GM19468 (cell line): ENCODE data around the gene ASS1.

Source experiments
- ATAC-seq: cut with Tn5 transposase; IDR thresholded peaks from one replicate; pipeline ENCODE4 v1.9.1; 2021; ENCODE audit warnings: mild to moderate bottlenecking, moderate library complexity, moderate number of reproducible peaks; ENCODE audit not compliant: unreplicated experiment; ENCODE audit errors: extremely low read depth

ASS1 gene

DNA sequence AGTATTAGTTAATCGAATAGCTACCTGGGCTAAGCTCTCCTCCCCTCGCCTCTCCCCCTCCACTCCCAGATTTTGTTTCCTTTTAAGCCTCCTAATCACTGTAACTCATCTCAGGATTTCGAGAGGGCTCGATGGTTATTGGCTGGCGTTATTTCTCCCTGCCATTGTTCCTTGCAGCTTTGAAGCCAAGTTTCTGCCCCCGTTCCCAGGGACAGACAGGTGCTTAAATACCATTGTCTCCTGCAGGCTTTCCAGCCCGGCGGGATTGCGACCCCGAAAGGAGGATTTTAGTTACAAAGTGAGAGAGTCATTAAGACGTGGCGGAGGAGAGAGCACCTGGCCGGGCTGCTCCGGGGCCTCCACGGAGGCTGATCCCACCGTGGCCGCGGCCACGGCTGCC is 46.2 kb downstream of the ASS1 start:
- ATAC-seq, result no peak

DNA sequence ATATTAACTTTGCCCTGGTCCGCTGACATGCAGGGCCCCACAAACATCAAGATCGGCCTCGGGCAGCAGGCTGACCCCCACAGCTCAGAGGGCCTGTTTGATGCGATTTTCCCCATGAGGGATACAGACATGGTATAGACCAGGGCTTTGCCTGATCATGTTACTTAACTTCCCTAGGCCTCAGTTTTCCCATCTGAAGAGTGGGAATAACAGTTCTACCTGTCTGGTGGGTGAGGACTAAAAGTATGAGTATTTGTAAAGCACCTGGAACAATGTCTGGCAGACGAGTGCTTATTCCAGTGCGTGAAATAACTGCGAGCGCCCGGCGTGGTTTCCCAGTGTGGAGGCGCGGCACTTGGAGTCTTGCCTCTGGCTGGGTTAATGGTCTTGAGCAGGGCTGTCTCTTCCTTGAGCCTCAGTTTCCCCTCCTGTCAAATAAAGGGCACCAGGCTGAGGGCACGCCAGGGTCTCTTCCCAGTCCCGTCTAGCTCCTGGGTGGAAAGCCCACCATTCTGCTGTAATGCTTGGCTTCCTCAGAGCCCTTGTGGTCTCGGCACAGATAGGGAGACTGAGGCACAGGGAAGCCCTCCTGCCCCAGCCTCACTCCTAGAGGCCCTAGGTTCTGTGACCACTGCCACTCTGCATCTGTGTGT is 47.2 kb downstream of the ASS1 start:
- no peak for ATAC-seq

DNA sequence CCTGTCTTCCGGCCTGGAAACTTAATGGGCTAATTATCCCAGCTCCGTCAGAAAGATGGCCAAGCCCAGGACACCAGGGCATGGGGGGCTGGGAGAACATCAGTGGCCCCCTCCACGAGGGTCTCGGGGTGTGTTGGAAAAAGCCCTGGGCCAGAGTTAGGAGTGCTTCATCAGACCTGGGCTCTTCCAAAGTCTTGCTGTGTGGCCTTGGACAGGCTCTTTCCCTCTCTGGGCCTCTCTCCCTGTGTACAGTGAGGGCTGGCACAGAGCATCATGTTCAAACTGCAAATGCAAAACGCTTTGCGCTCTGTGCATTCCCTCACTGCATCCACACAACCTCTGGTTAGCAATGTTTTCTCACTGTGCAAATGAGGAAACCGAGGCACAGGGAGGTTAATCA is 48.3 kb downstream of the ASS1 start:
- no peak for ATAC-seq

DNA sequence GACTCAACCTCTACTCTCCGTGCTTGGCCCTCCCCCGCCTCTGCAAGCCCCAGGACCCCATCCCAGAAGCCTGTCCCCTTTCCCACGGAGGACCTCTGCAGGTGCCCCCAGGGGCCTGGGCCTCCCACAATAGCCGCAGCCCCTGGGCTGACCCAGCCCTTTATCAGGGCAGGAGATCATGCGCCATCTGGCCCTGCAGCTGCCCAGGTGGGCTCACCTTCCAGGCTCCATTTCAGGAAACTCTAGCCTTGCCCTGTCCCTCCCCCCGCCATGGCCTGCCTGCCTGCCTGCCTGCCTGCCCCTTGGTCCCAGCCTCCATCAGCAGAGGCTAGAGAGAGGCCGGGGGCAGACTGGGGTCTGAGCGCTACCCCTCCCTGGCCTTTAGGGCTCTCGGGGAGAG is 48.7 kb downstream of the ASS1 start:
- ATAC-seq, result no peak

DNA sequence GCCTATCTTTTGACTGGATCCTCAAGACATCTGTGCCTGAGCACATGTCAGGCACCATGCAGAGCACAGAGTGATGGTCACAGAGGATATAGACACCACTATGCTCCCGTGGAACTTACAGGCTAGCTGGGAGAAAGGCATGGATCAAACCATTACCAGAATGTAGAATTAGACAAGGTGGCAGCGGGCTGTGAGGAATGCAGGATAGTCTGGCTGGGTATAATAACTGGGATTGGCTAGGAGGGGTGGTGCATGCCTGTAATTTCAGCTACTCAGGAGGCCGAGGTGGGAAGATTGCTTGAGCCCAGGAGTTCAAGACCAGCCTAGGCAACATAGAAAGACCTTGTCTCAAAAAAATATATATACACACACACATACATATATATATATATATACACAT is 50.3 kb downstream of the ASS1 start:
- ATAC-seq, result no peak

DNA sequence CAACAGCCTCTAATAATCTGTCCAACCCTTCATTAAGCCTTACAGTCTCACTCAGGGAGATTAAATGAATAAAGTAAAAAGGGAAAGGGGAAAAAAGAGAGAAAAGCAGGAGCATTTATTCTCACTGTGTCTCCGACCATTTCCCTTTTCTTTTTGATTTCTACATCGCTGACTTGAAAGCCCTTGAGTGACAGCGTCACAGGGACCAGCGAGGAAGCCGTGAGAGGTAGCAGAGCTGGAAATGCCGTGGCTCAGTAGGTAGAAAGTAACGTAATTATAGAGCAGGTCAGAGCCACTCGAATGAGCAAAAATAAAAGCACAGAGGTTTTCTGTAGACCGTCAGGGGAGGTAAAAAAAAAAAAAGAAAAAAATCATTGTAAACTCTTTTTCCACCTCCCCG is 52.4 kb downstream of the ASS1 start:
- no peak for ATAC-seq

DNA sequence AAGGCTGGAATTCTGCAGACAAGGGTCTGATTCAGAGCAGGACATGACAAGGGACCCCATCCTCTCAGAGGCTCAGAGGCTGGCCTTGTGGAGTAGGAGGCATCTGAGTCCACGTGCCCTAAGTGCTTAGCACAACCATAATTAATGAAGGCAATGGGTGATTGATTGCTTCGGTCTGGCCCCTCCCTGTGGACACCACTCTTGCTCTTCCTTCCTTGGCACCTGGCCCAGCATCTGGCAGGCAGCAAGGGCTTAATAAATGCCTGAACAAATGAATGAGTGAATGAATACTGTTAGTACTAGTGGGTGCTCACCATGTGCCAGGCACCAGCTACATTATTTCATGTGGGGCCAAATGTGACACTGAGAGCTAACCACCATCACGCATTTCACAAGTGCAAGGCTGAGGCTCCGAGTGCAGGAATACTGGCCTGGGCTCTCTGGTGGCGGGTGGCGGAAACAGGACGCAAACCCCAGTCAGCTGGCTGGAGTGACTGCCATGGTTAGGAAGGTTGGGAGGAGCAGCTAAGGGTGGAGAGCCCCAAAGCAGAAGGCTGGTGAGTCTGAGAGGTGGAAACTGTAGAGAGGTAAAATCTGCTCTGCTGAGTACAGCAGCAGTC is 53.6 kb downstream of the ASS1 start:
- ATAC-seq, result no peak

DNA sequence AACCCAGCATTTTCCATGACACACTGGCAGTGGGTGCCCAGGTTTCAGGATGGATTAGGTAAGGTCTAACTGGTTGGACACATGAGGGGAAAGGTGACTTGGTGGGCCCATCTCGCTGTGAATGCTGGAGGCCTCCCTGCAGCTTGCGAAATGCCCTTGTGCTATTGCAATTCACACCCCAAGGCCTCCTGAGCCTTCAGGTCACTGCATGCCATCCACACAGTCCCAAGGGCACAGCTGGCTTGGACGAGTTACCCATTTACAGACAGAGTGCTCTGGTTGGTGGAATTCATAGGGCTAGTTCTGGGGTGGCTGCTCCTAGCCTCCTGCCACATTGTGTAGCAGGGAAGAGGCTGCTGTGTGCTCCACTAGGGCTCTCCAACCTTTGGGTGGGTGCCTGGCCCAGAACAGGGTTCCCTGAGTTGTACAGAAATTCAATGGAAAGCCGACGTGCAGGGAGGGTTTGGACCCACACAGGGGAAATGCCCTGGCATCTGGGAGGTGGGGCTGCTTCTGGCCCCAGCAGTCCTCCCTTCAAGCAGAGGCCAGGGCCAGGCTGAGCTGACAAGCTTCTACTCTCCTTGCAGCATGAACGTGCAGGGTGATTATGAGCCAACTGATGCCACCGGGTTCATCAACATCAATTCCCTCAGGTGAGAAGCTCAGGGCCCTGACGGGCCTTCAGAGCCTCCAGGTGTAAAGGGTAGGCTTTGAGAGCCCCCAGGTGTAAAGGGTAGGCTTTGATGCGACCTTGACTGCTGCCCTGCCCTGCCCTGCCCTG is 54.3 kb downstream of the ASS1 start:
- no peak for ATAC-seq

DNA sequence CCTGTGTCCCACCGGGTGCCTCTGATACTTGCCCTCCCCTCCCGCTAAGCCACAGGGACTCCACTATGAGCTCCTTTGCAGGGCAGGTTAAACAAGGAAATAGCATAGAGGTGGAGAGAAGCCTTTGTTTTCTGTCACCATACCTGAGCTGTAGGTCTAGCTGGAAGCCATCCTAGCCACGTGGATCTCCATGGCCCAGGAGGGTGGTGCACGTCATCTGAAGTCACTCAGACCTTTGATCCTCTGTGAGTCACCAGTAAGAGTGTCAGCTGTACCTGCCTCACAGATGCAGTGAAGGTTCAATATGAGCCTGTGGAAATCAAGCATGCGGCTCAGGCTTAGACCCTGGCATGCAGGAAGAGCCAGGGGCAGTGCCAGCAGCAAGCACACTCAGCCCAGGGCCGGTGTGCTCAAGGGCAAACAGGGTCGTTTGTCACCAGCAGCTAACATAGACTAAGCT is 55.1 kb downstream of the ASS1 start:
- ATAC-seq, result no peak

DNA sequence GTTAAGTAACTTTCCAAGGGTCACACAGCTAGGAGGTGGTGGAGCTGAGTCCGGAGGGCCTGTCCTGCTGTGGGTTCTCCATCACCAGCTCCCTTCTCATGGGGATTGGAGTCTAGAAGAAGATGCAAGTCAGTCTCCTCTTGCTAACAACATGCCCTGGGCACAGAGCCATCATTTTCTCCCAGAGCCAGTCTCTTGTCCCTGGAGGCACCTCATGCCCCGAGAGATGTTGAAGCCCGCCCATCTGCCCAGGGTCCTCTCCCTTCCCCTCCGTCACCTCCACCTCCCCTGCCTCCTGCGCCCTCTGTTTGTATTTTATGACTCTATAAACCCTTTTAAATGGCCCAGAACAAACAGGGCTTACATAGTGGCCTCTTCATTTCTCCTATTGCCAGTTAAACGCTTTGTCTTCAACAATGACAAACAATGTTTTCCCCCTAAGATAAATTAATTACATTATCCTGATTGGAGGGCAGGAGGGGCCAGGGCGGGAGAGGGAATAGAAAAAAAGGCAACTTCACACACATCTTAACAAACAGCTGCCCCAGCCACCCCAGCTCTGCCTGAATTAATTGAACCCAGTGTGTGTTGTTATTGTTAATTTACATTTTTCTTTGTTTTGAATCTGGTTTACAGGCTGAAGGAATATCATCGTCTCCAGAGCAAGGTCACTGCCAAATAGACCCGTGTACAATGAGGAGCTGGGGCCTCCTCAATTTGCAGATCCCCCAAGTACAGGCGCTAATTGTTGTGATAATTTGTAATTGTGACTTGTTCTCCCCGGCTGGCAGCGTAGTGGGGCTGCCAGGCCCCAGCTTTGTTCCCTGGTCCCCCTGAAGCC is 55.8 kb downstream of the ASS1 start:
- ATAC-seq, result no peak

DNA sequence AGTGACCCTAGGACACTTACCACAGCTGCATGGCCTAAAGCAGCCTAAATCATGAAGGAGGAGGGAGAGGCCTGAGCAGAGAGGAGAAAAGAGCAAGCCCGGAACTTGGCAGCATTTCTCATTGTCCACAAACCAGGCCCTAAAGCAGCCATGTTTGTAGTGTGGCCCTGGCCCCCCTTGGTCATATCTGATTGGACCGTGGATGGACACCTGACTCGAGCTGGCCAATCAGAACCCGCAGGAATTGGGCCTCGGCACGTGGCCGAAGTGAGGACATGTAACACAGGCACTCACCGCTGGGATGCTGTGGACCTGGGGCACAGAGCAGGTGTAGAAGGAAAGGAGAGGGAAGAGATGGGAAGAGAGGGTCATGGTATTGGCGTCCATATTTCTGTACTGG is 56.9 kb downstream of the ASS1 start:
- ATAC-seq, result no peak

DNA sequence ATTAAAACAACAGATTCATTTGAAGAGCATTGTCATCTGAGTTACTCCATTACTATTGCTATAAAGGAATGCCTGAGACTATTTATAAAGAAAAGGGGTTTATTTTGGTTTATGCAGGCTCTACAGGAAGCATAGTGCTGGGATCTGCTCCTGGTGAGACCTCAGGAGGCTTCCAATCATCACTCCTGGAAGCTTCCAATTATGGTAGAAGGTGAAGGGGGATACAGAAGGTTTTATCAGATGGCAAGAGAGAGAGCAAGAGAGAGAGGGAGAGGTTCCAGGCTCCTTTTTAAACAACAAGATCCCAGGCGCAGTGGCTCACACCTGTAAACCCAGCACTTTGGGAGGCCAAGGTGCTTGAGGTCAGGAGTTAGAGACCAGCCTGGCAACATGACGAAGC is 63.5 kb downstream of the ASS1 start:
- no peak for ATAC-seq

DNA sequence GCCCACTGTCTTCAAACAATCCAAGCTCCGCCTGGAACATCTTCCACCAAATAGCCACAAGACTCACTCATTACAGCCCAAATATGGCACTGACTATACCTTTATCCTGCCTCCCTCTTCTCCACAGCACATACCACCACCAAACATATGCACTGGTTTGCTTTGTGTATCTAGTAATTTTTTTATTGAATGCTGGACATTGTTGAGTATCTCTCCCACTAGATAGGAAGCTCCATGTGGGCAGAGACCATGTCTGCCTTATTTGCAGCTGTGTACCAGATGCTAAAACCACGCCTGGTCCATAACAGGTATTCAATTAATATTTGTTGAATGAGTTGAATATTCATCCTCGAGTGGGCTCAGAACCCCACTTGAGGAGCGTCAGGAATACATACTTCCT is 67.4 kb downstream of the ASS1 start:
- no peak for ATAC-seq

DNA sequence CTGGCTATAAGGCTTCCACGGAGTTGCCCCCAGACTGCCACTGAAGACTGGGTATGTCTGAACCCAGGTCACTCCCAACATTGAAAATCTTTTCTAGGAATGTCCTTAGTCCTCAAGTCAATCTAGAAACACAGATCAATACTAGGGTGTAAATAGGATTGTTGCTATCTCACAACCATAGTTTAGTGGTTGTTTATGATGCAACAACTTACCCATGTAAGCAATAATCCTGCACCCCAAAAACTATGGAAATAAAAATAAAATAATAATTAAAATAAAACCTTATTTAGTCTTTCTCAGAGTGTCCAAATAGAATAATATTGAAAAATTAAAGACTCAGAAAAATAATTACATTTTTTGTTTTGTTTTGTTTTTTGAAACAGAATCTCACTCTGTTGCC is 68.3 kb downstream of the ASS1 start:
- ATAC-seq, result no peak

DNA sequence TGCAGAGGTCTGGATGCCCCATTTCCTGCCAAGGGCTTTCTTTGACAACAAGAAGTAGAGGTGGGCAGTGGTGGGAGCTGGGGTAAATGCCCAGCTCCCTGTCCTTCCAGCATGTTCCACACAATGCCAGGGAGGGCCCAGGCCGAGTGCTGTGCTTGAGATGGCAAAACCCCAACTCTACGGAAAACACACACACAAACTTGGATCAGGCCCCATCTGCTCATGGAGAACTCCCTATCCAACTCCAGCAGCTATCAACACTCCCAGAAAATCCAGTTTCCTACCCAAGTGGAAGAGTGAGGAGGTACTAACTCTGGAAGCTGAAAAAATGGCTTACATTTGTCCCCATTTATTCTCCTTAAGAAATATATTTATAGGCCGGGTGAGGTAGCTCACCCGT is 73.5 kb downstream of the ASS1 start:
- ATAC-seq, result no peak

DNA sequence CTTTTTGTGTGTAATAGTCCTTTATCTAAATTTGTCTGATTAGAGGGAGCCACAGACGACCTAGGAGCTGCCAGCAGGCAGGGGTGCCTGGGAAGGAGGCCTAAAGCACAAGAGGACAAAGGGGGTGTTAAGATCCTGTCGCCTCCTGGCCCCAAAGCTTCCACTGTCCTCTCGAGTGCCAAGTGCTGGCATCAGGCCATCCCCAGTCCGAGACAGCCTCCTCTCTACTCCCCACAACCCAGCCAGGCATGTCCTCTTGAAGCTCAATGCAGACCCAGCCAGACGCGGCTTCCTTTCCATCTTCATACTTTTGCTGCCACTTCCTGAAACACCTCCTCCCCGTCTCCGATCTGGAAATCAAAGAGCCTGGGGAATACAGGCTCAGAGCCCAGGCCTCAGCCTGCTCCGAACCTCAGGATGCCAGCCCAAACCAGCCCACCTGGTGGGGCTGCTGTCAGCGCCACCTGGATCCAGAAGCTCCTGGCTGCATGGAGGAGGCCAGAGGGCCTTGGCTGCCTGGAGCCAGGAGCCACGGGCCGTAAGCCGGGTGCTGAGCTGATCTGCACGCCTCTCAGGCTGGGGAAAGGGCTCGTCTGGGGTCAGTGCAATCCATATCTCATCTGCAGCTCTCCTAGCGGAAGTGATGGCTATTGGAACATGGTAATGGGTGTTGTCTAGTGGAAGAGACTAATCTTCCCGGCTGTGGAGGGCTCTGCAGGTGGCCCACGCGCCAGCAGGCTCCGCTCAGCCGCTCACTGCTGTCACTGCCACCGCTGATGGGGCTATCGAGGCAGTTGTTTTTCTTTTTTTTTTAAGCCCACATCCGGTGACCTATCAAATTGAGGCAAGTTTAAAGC is 74.4 kb downstream of the ASS1 start:
- no peak for ATAC-seq

DNA sequence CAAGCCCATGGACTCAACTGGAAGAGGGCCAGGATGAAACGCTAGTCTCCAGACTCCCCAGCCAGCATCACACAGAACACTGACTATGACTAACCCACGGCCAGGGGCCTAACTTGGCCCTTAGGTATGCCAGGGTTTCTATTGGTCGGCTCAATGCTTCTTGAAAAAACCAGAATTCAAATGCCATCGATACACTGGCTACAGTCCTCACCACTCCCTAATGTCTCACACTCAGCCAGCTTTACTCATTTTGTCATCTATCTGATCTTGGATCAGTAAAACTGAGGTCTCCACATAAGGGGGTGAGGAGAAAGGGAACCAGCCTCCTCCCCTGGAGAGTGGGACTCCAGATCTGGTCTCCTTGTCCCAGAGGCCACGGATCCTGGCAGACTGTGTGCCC is 75.2 kb downstream of the ASS1 start:
- no peak for ATAC-seq

DNA sequence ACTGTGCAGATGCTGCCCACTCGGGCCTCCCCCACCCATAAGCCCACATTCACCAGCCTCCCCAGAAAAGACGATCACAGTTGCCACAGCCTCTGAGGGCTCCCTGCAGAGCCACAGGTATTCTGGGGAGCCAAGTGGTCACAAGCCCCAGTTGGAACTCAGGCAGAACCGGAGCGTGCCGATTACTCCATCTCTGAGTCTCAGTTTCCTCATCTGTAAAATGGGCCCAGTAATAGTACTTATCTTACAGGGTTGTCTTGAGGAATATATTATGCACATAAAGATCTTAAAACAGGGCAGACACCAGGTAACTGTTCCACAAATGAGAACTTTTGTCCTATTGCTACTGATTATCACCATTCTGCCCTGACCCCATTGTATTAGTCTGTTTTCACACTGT is 77.0 kb downstream of the ASS1 start:
- ATAC-seq, result no peak

DNA sequence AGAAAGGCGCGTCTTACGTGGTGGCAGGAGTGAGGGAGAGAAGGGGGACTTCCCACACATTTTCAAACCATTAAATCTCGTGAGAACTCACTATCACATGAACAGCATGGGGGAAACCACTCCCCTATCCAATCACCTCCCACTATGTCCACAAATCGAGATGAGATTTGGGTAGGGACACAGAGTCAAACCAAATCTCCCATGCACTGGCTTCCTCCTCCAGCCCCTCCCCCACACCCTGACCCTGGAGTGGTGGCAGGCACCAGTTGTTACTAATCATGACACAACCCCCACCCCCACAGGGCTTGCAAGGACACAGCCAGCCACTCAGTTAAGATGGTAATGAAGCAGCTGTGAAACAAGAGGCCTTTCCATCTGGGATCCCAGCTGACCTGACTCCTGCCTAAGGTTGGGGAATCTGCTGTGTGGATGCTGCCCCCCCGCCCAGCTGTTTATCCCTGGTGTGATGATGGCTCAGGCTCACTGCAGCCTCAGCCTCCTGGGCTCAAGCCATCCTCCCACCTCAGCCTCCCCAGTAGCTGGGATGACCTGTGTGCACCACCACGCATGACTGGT is 77.6 kb downstream of the ASS1 start:
- ATAC-seq, result no peak
